ENCODE data around the gene PTPRD. TPM values are rescaled to one million over a fixed set of nuclear protein-coding genes. Genes with fewer than 3 reads are reported as not detected.
"Not testable (repeated sequence)": the region's sequence is repeated elsewhere in the genome, so short reads cannot be mapped to it uniquely, and the experiment has no call there.

Gene PTPRD
- total RNA-seq, 2 experiments from 2014 or later: 0.10 TPM; not detected in 1

GRCh38 chr9:9951556-9952160, 661.1 kb downstream of the PTPRD start:
- Mint-ChIP-seq H3K4me3 (no peak overlapping the region), H3K4me1 (ENCODE audit: low read depth) (no peaks in the 10 kb centered on the region), H3K9me3 (no peaks in the 10 kb centered on the region), H3K36me3 (no peaks in the 10 kb centered on the region), H3K27me3 (no peaks in the 10 kb centered on the region), H3K27ac (no peak overlapping the region)
- POLR2A ChIA-PET: no interaction called here
- no peak for DNase-seq
- CTCF ChIA-PET: interaction anchor here (1.4 kb wide), 1 partner anchor 10 kb away, joined by 5 read pairs; no protein-coding TSS in a partner anchor
- intact Hi-C loops (cut with micrococcal nuclease): no loop called here

- H3K4me1 Mint-ChIP-seq (ENCODE audit: low read depth): no peaks in the 10 kb centered on the region
- intact Hi-C loops (cut with micrococcal nuclease): no loop called here
- H3K36me3 Mint-ChIP-seq: no peaks in the 10 kb centered on the region
- no peak overlapping the region for H3K27ac Mint-ChIP-seq
- no peaks in the 10 kb centered on the region for H3K27me3 Mint-ChIP-seq
- H3K9me3 Mint-ChIP-seq: no peaks in the 10 kb centered on the region
- no peak for DNase-seq
- ChIA-PET CTCF (interaction anchor here (0.5 to 1.4 kb wide), 2 partner anchors 9 to 1324 kb away, joined by 3 to 5 read pairs; no protein-coding TSS in a partner anchor), POLR2A (no interaction called here)
- no peak overlapping the region for H3K4me3 Mint-ChIP-seq
Observed at GRCh38 chr9:9950813-9951212, 662.0 kb downstream of the PTPRD start.

DNA sequence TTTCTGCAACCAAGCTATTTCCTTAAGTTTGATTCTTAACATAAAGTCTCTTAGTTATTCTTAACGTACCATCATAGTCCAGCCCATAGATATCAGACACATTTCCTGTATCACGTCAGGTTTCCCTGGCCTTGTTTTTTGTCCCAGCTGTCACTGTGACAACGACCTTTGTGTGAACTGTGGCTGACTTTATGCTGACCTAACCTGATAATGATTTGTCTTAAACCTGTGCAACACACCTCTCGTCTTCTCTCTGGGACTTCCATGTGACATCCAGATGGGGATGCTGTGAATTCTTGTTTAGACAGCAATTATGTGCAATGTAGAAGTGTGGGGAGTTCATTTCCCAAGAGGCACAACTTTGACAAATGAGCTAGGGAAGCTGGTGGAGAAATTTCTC, 662.8 kb downstream of the PTPRD start:
- no peaks in the 10 kb centered on the region for H3K27me3 Mint-ChIP-seq
- H3K27ac Mint-ChIP-seq: no peak overlapping the region
- no peaks in the 10 kb centered on the region for H3K36me3 Mint-ChIP-seq
- no peaks in the 10 kb centered on the region for H3K4me1 Mint-ChIP-seq (ENCODE audit: low read depth)
- intact Hi-C loops (cut with micrococcal nuclease): no loop called here
- no peak overlapping the region for H3K4me3 Mint-ChIP-seq
- H3K9me3 Mint-ChIP-seq: no peaks in the 10 kb centered on the region
- ChIA-PET CTCF (no interaction called here), POLR2A (no interaction called here)
- no peak for DNase-seq

GRCh38 chr9:9949368-9949767, 663.4 kb downstream of the PTPRD start:
- H3K4me1 Mint-ChIP-seq (ENCODE audit: low read depth): no peaks in the 10 kb centered on the region
- H3K27ac Mint-ChIP-seq: no peak overlapping the region
- no peaks in the 10 kb centered on the region for H3K27me3 Mint-ChIP-seq
- H3K36me3 Mint-ChIP-seq: no peaks in the 10 kb centered on the region
- no peak overlapping the region for H3K4me3 Mint-ChIP-seq
- CTCF ChIA-PET: no interaction called here
- POLR2A ChIA-PET: no interaction called here
- no peaks in the 10 kb centered on the region for H3K9me3 Mint-ChIP-seq
- intact Hi-C loops (cut with micrococcal nuclease): no loop called here
- no peak for DNase-seq

GRCh38 chr9:9945966-9946365, 666.8 kb downstream of the PTPRD start:
- DNase-seq: no peak
- Mint-ChIP-seq H3K4me3 (no peak overlapping the region), H3K4me1 (ENCODE audit: low read depth) (no peaks in the 10 kb centered on the region), H3K27ac (no peak overlapping the region), H3K36me3 (no peaks in the 10 kb centered on the region), H3K9me3 (no peaks in the 10 kb centered on the region), H3K27me3 (no peaks in the 10 kb centered on the region)
- intact Hi-C loops (cut with micrococcal nuclease): no loop called here
- ChIA-PET POLR2A (no interaction called here), CTCF (interaction anchor here (1.1 kb wide), 1 partner anchor 26 kb away, joined by 3 read pairs; no protein-coding TSS in a partner anchor)

- H3K27ac Mint-ChIP-seq: no peak overlapping the region
- H3K4me3 Mint-ChIP-seq: no peak overlapping the region
- no peaks in the 10 kb centered on the region for H3K27me3 Mint-ChIP-seq
- no peaks in the 10 kb centered on the region for H3K9me3 Mint-ChIP-seq
- no peaks in the 10 kb centered on the region for H3K4me1 Mint-ChIP-seq (ENCODE audit: low read depth)
- ChIA-PET POLR2A (no interaction called here), CTCF (interaction anchor here (0.5 to 2.5 kb wide), 15 partner anchors 8 to 143 kb away, joined by 3 to 8 read pairs (median 4); no protein-coding TSS in a partner anchor)
- intact Hi-C loops (cut with micrococcal nuclease): loop anchor here (5.0 kb wide), 1 partner anchor 336 kb away; no protein-coding TSS in a partner anchor
- H3K36me3 Mint-ChIP-seq: no peaks in the 10 kb centered on the region
- DNase-seq: peak; percentile 70
Observed at GRCh38 chr9:9942764-9943424, 669.9 kb downstream of the PTPRD start.

DNA sequence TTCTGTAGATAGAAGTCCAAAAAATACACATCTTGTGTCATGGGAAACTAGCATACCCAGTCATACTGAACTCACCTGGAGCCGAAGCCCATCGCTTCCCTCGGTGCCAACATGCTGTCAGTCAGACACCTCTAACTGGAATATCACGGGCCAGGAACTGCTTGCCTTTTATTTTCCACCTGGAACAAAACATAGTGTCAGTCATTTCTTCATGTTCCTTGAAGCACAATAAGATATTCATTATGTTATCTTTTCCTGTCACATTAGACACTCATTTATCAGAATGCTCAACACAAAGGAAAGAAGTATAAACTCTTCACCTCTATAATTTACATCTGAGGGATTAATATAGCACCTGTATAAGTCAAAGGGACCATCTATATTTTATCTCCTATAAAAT, 674.4 kb downstream of the PTPRD start:
- POLR2A ChIA-PET: no interaction called here
- DNase-seq: no peak
- H3K36me3 Mint-ChIP-seq: no peaks in the 10 kb centered on the region
- CTCF ChIA-PET: no interaction called here
- H3K4me3 Mint-ChIP-seq: no peak overlapping the region
- no peaks in the 10 kb centered on the region for H3K27me3 Mint-ChIP-seq
- no peaks in the 10 kb centered on the region for H3K9me3 Mint-ChIP-seq
- intact Hi-C loops (cut with micrococcal nuclease): no loop called here
- H3K4me1 Mint-ChIP-seq (ENCODE audit: low read depth): no peaks in the 10 kb centered on the region
- H3K27ac Mint-ChIP-seq: no peak overlapping the region

DNA sequence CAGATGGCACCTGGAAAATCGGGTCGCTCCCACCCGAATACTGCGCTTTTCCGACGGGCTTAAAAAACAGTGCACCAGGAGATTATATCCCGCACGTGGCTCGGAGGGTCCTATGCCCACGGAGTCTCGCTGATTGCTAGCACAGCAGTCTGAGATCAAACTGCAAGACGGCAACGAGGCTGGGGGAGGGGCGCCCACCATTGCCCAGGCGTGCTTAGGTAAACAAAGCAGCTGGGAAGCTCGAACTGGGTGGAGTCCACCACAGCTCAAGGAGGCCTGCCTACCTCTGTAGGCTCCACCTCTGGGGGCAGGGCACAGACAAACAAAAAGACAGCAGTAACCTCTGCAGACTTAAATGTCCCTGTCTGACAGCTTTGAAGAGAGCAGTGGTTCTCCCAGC, 681.3 kb downstream of the PTPRD start:
- POLR2A ChIA-PET; H3K27me3 Mint-ChIP-seq; DNase-seq; CTCF ChIA-PET; H3K4me1 Mint-ChIP-seq (ENCODE audit: low read depth); H3K4me3 Mint-ChIP-seq; H3K36me3 Mint-ChIP-seq; H3K9me3 Mint-ChIP-seq; H3K27ac Mint-ChIP-seq; intact Hi-C loops (cut with micrococcal nuclease): not testable (repeated sequence)

- H3K27ac Mint-ChIP-seq: no peak overlapping the region
- no peaks in the 10 kb centered on the region for H3K4me1 Mint-ChIP-seq (ENCODE audit: low read depth)
- CTCF ChIA-PET: interaction anchor here (1.2 kb wide), 1 partner anchor 18 kb away, joined by 4 read pairs; no protein-coding TSS in a partner anchor
- H3K9me3 Mint-ChIP-seq: no peaks in the 10 kb centered on the region
- H3K27me3 Mint-ChIP-seq: no peaks in the 10 kb centered on the region
- no peak for DNase-seq
- POLR2A ChIA-PET: no interaction called here
- intact Hi-C loops (cut with micrococcal nuclease): no loop called here
- H3K36me3 Mint-ChIP-seq: no peaks in the 10 kb centered on the region
- H3K4me3 Mint-ChIP-seq: no peak overlapping the region
Observed at GRCh38 chr9:9924376-9924775, 688.4 kb downstream of the PTPRD start.

- CTCF ChIA-PET: no interaction called here
- no peaks in the 10 kb centered on the region for H3K4me1 Mint-ChIP-seq (ENCODE audit: low read depth)
- no peak for DNase-seq
- no peaks in the 10 kb centered on the region for H3K27me3 Mint-ChIP-seq
- intact Hi-C loops (cut with micrococcal nuclease): no loop called here
- POLR2A ChIA-PET: no interaction called here
- H3K36me3 Mint-ChIP-seq: no peaks in the 10 kb centered on the region
- no peaks in the 10 kb centered on the region for H3K9me3 Mint-ChIP-seq
- H3K27ac Mint-ChIP-seq: no peak overlapping the region
- H3K4me3 Mint-ChIP-seq: no peak overlapping the region
Observed at GRCh38 chr9:9921805-9922204, 691.0 kb downstream of the PTPRD start.

GRCh38 chr9:9920425-9921060, 692.3 kb downstream of the PTPRD start:
- POLR2A ChIA-PET: no interaction called here
- Mint-ChIP-seq H3K4me1 (ENCODE audit: low read depth) (no peaks in the 10 kb centered on the region), H3K4me3 (no peak overlapping the region), H3K36me3 (no peaks in the 10 kb centered on the region), H3K27ac (no peak overlapping the region), H3K9me3 (peaks cover 6% of the 10 kb centered on the region), H3K27me3 (no peaks in the 10 kb centered on the region)
- intact Hi-C loops (cut with micrococcal nuclease): no loop called here
- no peak for DNase-seq
- CTCF ChIA-PET: interaction anchor here (1.2 kb wide), 1 partner anchor 25 kb away, joined by 3 read pairs; no protein-coding TSS in a partner anchor

DNA sequence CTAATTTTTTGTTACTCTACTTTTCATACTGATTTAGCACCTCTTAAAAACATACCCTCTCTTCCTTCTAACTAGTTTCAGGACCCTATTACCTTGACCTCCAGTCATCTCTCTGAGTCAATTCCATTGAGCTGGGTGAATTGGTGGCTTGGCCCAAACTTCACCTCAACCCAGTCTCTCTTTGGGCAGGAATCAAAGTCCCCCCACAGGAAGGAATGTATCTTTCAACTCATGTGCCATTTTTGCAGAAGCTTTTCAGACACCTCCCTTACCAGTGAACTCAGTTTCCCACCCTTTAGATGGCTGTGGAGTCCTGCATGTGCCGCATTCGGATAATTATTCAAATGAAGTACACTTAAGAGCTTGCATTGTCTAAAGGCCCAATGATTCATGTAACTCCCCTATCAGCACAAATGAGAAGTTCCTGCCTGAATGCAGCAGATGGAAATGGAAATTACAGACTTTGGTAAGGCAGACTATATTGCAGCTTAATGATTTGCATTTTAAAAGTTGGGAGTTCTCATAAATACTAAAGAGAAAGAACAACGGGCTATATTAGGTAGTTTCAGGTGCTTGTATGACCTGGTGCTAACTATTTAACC, 693.5 kb downstream of the PTPRD start:
- intact Hi-C loops (cut with micrococcal nuclease): no loop called here
- Mint-ChIP-seq H3K36me3 (no peaks in the 10 kb centered on the region), H3K4me3 (no peak overlapping the region), H3K27me3 (no peaks in the 10 kb centered on the region), H3K27ac (no peak overlapping the region), H3K9me3 (peaks cover 13% of the 10 kb centered on the region), H3K4me1 (ENCODE audit: low read depth) (no peaks in the 10 kb centered on the region)
- ChIA-PET CTCF (interaction anchor here (0.8 to 1.2 kb wide), 2 partner anchors 24 to 26 kb away, joined by 3 read pairs; no protein-coding TSS in a partner anchor), POLR2A (no interaction called here)
- DNase-seq: no peak
